ENCODE results near the gene TSPAN16.

- TF ChIP-seq EZH2 (IDR thresholded peaks at IDR 0.05; ENCODE audit: borderline replicate concordance, low read length) (no peak), CTCF (IDR thresholded peaks at IDR 0.05; ENCODE audit: low read length) (no peak)
These were observed 17.3 kb upstream of the TSPAN16 start for GRCh38 chr19:11278670-11279069.
